ENCODE measurements around the gene A2ML1.
"Not testable (repeated sequence)": the region's sequence is repeated elsewhere in the genome, so short reads cannot be mapped to it uniquely, and the experiment has no call there.

Gene A2ML1

DNA sequence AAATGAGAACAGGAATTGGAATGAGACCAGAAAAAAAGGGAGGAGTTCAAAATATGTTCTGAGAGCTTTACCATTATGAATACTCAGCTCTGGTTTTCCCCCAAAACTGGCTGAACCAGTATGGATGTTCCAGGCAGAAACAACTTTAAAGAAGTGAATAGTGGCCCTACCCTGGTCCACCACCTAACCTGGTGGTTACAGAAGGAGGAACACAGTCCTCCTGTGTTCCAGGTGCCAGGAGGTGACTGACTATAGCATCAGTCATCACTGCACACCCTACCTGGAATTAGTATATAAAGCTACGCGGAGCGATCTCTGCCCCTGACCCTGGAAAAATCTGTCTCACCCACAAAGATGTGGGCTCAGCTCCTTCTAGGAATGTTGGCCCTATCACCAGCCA, at the start of gene A2ML1:
A2ML1 (plus strand) TSS at position 324 of the 400 bp plus-strand sequence; CDS start at position 355, 31 bp downstream.
- DNase-seq (ENCODE audit: low read depth) = no peak

DNA sequence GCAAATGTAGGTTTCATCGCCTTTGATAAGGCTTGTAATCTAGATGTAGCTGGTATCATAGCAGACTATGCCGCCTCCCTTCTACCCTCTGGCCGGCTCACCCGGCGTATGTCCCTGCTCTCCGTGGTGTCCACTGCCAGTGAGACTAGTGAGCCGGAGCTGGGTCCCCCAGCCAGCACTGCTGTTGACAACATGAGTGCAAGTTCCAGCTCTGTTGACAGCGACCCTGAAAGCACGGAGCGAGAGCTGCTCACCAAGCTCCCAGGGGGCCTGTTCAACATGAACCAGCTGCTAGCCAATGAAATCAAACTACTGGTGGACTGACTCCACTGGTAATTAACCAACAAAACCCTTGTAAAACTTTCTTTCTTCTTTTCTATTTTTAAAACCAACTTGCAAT, 49.0 kb upstream of the A2ML1 start:
- DNase-seq (ENCODE audit: low read depth) = no peak

DNA sequence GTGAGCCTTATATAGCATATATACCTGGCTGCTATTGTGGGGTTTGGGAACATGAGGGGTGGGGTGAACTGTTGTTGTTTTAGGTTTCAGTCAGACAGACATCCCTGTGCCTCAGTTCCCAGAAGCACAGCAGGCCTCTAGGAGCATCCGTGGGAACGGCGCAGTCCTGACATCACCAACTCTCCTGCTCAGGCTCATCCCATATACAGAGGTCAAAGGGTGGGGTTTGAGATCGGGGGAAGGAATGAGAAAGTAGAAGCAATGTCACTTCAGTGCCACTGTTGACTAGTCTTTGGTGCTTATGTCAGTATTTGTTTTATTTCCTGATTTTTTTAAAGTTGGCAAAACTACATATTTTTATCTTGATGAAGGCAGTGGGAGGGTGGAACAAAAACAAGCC, 43.1 kb upstream of the A2ML1 start:
- no peak for DNase-seq (ENCODE audit: low read depth)

DNA sequence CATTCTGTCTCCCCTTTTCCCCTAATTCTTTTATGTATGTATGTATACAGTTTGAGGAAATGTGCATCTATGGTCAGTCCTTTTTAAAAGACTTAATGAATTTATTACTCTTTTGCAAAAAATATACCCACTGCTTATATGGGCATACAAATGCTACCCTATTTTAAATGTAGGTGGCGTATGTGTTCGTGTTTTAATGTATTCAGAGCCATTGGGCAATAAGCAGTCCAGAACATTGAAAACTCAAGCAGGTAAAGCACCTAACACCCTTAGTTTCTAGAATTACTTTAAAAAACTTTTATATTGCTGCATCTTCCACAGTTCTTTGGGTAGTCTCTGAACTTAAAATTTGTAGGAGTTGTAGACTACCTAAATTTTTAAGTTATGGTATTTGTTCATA, 42.6 kb upstream of the A2ML1 start:
- DNase-seq (ENCODE audit: low read depth) = no peak

DNA sequence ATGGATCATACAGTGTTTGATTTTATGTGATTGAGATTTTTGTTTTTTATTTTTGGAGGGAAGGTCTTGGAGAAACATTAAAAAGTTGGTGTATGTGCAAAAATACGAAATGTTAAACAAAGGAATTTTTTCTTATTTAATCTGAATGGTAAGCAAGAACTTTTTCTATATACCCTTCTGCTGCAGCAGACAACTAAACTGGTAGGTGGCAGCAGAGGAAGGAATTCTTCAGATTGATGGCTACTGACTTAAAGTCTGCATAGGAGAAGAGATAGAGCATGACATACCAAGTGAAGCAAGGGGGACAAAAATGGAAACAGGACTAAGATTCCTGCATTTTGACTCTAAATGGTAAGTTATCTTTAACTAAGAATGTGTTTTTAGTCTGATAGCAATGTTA, 42.0 kb upstream of the A2ML1 start:
- no peak for DNase-seq (ENCODE audit: low read depth)

DNA sequence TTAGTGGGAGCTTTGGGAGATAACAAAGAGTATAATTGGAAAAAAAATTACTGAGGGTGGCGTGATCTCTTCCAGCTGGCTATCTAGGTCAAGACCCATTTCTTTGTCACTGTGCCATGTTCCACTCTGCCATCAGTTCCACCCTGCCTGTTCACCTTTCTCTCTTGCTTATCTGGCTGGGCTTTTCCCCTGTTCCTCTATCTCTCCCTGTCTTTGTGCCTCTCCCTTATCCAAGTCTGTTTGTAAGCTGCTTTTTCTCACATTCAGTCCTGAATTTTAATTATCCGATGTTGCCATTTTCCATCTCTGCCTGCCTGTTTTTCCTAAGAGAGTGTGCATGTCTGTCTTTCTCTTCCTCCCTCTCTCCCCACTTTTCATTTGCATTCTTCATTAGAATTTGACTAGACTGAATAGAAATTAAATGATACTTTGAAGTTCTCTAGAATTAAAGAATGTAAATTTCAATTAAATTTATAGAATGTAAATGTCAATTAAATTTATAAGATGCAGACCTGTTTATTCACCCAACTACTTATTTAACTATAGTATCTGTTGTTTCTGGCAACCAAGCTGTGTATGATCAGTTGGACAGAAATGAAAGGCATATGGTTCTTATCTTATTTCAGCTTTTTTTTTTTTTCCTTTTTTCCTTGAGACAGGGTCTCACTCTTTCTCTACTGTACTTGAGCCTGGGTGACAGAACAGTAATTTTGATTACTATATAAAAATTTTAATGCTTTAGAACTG, 40.9 kb upstream of the A2ML1 start:
- DNase-seq (ENCODE audit: low read depth) = no peak

DNA sequence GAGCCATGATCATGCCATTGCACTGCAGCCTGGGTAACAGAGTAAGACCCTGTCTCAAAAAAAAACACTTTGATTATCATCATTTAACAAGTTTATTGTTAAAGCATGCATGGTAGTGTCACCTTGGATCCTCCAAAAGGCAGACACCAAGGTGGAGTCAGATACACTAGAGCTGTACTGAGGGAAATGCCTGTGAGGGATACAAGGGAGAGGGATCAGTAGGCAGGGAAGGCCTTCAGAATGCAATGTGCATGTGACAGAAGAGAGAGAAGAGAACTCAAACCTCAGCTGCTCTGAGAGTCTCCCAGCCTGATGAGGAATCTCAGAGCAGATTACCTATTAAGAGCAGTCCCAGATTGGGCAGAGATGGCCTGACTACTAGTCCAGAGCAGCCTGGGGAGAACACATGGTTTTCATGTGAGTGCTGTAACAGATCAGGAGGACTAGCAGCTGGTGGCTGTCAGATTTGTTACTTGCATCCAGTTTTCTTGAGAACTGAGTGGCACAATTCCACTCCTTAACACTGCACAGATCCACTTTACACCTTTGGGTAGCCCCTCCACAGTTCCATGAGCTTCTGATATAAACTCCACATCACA, 38.0 kb upstream of the A2ML1 start:
- DNase-seq (ENCODE audit: low read depth) = no peak

DNA sequence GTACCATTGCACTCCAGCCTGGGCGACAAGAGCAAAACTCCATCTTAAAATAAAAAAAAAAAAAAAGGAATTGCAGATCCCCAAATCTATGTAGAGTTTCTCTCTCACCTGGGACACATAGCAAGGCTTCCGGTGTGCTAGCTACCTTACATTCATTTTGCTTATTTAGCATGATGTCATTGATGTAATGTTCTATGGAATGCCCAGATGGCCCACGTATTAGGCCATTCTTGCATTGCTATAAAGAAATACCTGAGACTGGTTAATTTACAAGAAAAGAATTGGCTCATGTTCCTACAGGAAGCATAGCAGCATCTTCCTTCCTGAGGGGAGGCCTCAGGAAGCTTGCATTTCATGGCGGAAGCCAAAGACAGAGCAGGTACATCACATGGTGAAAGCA, 36.9 kb upstream of the A2ML1 start:
- no peak for DNase-seq (ENCODE audit: low read depth)

DNA sequence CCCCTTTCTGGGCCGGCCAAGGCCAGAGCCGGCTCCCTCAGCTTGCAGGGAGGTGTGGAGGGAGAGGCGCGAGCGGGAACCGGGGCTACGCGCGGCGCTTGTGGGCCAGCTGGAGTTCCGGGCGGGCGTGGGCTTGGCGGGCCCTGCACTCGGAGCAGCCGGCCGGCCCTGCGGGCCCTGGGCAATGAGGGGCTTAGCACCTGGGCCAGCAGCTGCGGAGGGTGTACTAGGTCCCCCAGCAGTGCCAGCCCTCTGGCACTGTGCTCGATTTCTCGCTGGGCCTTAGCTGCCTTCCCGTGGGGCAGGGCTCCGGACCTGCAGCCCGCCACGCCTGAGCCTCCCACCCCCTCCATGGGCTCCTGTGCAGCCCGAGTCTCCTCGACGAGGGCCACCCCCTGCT, 35.2 kb upstream of the A2ML1 start:
- DNase-seq (ENCODE audit: low read depth) = not testable (repeated sequence)

DNA sequence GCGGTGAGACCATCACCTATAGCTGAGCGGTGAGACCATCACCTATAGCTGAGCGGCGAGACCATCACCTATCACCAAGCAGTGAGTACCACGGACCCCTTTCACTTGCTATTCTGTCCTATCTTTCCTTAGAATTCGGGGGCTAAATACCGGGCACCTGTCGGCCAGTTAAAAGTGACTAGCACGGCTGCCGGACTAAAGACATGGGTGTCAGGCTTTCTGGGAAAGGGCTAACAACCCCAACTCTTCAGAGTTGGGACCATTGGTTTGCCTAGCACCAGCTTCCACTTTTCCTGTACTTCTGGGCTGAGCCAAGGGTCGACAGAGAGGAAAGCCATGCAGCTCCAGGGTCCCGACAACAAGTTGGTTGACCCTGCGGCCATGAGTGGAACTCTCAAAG, 33.7 kb upstream of the A2ML1 start:
- not testable (repeated sequence) for DNase-seq (ENCODE audit: low read depth)

DNA sequence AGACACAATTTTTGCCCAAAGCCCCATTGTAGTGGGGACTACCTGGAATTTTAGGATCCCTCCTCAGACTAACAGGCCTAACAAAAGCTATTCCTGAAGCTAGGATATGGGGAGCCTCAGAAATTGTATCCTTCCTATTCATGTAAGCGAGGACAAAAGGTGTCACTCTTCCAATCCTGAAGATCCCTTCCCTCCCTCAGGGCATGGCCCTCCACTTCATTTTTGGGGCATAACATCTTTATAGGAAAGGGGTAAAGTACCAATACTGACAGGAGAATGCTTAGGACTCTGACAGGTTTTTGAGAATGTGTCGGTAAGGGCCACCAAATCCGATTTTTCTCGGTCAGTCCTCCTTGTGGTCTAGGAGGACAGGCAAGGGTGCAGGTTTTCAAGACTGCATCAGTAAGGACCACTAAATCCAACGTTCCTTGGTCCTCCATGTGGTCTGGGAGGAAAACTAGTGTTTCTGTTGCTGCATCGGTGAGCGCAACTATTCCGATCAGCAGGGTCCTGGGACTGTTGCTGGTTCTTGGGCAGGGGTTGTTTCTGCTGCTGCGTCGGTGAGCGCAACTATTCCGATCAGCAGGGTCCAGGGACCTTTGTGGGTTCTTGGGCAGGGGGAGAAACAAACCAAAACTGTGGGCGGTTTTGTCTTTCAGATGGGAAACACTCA, 32.9 kb upstream of the A2ML1 start:
- not testable (repeated sequence) for DNase-seq (ENCODE audit: low read depth)

DNA sequence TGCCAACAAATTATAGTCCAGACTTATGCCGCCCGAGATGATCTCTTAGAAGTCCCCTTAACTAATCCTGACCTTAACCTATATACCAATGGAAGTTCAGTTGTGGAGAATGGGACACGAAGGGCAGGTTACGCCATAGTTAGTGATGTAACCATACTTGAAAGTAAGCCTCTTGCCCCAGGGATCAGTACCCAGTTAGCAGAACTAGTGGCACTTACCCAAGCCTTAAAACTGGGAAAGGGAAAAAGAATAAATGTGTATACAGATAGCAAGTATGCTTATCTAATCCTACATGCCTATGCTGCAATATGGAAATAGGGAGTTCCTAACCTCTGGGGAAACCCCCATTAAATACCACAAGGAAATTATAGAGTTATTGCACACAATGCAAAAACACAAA, 29.2 kb upstream of the A2ML1 start:
- DNase-seq (ENCODE audit: low read depth) = not testable (repeated sequence)

DNA sequence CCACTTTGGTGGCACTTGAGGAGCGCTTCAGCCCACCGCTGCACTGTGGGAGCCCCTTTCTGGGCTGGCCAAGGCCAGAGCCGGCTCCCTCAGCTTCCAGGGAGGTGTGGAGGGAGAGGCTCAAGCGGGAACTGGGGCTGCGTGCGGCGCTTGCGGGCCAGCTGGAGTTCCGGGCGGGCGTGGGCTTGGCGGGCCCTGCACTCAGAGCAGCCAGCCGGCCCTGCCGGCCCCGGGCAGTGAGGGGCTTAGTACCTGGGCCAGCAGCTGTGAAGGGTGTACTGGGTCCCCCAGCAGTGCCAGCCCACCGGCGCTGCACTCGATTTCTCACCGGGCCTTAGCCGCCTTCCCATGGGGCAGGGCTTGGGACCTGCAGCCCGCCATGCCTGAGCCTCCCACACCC, 27.8 kb upstream of the A2ML1 start:
- DNase-seq (ENCODE audit: low read depth) = not testable (repeated sequence)

DNA sequence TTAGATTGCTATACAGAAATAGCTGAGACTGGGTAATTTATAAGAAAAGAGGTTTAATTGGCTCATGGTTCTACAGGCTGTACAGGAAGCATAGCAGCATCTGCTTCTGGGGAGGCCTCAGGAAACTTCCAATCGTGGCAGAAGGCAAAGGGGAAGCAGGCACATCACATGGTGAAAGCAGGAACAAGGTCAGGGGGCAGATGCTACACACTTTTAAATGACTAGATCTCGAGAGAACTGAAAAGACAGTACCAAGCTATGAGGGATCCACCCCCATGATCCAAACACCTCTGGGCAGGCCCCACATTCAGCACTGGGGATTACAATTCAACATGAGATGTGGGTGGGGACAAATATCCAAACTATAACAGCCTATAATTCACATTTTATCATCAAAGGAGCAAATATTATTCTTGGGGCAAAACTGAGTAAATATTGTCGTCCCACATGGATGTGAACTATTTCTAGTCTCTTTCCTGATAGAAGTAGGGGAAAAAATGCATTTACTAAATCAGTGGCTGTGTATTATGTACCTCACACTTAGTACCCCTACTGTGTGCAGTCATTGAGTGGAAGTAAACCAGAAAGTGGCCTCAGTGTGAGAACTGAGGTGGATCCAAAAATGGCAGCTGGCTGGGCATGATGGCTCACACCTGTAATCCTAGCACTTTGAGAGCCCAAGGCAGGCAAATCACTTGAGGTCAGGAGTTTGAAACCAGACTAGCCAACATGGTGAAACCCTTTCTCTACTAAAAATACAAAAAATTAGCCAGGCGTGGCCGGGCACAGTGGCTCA, 25.4 kb upstream of the A2ML1 start:
- no peak for DNase-seq (ENCODE audit: low read depth)

DNA sequence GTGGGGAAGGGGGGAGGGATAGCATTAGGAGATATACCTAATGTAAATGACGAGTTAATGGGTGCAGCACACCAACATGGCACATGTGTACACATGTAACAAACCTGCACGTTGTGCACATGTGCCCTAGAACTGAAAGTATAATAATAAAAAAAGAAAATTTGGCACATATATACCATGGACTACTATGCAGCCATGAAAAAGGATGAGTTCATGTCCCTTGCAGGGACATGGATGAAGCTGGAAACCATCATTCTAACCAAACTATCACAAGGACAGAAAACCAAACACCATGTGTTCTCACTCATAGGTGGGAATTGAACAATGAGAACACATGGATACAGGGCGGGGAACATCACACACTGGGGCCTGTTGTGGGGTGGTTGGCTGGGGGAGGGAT, 21.2 kb upstream of the A2ML1 start:
- DNase-seq (ENCODE audit: low read depth) = not testable (repeated sequence)

DNA sequence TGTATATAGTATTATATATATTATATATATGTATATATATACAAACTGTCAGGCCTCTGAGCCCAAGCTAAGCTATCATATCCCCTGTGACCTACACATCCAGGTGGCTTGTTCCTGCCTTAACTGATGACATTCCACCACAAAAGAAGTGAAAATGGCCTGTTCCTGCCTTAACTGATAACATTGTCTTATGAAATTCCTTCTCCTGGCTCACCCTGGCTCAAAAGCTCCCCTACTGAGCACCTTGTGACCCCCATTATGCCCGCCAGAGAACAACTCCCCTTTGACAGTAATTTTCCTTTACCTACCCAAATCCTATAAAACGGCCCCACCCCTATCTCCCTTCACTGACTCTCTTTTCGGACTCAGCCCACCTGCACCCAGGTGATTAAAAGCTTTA, 17.6 kb upstream of the A2ML1 start:
- not testable (repeated sequence) for DNase-seq (ENCODE audit: low read depth)

DNA sequence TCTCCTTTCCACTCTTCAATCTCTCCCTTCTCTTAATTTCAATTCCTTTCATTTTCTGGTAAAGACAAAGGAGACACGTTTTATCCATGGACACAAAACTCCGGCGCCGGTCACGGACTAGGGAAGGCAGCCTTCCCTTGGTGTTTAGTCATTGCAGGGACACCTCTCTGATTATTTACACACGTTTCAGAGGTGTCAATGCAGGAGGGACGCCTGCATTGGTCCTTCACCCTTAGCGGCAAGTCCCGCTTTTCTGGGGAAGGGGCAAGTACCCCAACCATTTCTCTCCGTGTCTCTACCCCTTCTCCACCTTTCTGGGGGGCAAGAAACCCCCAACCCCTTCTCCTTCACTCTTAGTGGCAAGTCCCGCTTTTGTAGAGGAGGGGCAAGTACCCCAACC, 16.9 kb upstream of the A2ML1 start:
- not testable (repeated sequence) for DNase-seq (ENCODE audit: low read depth)

DNA sequence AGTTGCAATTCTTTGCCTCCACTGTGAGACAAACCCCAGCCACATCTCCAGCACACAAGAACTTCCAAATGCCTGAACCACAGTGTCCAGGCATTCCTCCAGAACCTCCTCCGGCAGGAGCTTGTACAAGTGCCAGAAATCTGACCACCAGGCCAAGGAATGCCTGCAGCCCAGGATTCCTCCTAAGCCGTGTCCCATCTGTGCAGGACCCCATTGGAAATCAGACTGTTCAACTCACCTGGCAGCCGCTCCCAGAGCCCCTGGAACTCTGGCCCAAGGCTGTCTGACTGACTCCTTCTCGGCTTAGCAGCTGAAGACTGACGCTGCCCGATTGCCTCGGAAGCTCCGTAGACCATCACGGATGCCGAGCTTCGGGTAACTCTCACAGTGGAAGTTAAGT, 15.3 kb upstream of the A2ML1 start:
- not testable (repeated sequence) for DNase-seq (ENCODE audit: low read depth)

DNA sequence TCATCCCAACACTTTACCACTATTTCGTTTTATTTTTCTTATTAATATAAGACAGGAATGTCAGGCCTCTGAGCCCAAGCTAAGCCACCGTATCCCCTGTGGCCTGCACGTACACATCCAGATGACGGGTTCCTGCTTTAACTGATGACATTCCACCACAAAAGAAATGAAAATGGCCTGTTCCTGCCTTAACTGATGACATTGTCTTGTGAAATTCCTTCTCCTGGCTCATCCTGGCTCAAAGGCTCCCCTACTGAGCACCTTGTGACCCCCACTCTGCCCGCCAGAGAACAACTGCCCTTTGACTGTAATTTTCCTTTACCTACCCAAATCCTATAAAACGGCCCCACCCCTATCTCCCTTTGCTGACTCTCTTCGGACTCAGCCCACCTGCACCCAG, 12.3 kb upstream of the A2ML1 start:
- not testable (repeated sequence) for DNase-seq (ENCODE audit: low read depth)

DNA sequence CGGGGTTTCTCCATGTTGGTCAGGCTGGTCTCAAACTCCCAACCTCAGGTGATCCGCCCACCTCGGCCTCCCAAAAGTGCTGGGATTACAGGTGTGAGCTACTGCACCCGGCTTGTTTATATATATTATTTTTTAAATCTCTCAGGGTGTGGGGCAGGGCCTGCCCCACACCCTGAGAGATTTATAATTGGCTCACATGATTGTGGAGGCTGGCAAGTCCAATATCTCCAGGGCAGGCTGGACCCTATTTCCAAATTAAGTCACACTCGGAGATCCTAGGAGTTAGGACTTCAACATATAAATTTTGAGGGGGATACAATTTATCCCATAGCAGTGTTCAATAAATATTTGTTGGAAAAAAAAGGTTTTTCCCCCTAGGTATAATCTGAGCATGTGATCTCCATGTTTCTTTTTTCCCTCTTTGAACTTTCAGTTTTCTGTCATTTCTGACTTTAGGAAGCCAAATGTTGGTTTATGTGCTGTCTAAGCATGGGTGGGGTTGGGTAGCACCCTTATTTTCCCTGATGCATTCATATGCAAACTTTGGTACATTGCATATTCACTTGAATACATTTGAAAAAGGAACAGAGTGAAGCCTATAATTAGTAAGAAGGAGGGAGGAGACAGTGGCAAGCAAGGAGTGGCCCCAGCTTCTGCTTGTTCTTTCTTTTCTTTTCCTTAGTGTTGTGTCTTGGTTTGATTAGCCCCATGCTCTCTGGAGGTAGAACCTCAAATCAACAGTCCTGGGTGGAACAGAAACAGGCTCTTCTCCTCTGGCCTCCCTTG, 8.7 kb upstream of the A2ML1 start:
- DNase-seq (ENCODE audit: low read depth) = no peak

DNA sequence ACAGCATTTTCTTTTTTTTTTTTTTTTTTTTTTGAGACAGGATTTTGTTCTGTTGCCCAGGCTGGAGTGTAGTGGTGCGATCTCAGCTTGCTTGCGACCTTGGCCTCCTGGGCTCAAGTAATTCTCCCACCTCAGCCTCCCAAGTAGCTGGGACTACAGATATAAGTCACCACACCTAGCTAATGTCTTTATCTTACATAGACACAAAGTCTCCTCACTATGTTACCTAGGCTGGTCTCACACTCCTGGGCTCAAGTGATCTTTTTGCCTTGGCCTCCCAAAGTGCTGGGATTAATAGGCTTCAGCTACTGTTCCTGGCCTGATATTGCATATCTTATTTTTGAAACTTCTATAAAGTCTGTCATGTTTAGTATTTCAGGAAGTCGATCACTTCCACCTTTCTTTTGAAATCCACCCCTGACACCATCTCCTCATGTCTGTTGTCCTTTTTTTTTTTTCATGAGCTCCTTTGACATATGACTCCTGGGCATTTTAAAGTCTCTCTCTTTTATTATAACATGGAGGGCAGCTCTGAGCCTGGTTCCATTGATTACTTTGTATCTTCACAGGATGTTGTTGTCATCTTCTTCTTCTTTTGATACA, 5.9 kb upstream of the A2ML1 start:
- DNase-seq (ENCODE audit: low read depth) = no peak

All from stimulated activated CD8-positive, alpha-beta memory T cell treated with anti-CD3 and anti-CD28 coated beads, Interleukin-7, amount 100 ng/mL, for 24 hours (primary cell).